Measurements from ENCODE around the gene KRTAP4-3.
"Not testable (repeated sequence)": the region's sequence is repeated elsewhere in the genome, so short reads cannot be mapped to it uniquely, and the experiment has no call there.

GRCh38 chr17:41117846-41118386 lies 50.1 kb downstream of the KRTAP4-3 start, which contains the start of gene KRTAP4-11:
- not testable (repeated sequence) for TF ChIP-seq CTCF, POLR2A, EP300 (IDR thresholded peaks at IDR 0.05)
